ENCODE results near the gene DNMT3A.
"Not testable (repeated sequence)": the region's sequence is repeated elsewhere in the genome, so short reads cannot be mapped to it uniquely, and the experiment has no call there.

DNMT3A gene

GRCh38 chr2:25230198-25230947 is 111.4 kb downstream of the DNMT3A start:
- DNase-seq = no peak

DNA sequence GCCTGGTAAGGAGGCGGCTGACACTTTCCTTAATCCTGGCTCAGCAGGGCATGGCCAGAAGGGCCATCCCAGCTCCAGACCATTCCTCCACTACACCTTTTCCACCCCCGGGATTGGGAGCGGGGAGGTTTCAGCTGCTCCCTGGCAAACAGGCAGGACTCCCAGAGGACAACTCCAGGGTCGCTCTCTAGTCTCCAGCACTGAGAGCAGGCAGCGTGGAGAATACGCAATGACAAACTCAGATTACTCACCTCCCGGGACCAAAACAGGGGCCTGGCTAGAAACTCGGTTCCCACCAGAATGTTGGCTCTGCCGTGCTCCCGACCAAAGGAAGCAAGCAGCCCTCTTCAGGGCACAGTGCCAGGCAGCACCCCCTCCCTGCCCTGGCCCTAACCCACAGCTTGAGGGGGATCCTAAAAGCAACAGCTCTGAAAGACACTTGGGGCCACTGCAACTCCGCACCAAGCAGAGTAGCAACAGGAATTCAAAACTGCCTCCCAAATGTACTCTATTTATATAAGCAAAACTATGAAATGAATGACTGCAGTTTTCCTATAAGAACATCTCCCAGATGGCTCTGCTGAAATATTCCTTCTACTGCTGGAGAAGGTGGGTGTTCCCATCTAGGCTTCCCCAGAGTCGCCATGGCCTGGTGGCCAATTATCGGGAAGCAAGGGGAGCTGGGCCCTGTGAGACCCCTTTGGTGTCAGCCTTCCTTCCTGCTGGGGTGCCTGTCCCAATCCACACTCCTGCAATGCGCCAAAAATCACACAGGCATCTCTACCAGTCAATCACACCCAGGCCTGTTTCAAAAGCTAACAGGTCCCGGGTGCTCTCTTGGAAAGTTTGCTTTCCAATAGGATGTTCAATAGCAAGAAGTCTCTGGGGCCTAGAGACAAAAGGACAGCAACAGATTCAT is 112.2 kb downstream of the DNMT3A start:
- DNase-seq = no peak

DNA sequence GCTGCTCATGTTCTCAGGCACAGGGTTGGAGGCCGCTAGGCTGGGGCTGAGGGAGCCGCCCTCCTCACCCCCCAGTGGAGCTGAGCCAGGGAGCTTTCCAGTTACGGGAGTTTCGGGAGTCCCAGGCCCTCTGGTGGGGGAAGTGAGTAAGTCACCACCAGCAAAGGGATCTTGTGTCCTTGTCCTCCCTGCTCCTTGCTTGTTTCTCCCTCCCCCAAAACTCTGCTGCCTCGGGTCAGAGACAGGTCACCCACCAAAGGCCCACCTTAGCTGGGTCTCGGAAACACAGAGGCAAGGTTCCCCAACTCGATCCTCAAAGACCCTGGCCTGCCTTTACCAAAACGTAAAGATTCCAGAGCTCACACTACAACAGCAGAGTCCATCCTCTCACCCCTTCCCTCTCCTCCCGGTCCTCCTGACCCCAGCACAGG is 112.9 kb downstream of the DNMT3A start:
- DNase-seq = no peak

- no peak for DNase-seq
These were observed 114.1 kb downstream of the DNMT3A start for GRCh38 chr2:25227576-25227975.

GRCh38 chr2:25226827-25227226 is 114.9 kb downstream of the DNMT3A start:
- DNase-seq = no peak

DNA sequence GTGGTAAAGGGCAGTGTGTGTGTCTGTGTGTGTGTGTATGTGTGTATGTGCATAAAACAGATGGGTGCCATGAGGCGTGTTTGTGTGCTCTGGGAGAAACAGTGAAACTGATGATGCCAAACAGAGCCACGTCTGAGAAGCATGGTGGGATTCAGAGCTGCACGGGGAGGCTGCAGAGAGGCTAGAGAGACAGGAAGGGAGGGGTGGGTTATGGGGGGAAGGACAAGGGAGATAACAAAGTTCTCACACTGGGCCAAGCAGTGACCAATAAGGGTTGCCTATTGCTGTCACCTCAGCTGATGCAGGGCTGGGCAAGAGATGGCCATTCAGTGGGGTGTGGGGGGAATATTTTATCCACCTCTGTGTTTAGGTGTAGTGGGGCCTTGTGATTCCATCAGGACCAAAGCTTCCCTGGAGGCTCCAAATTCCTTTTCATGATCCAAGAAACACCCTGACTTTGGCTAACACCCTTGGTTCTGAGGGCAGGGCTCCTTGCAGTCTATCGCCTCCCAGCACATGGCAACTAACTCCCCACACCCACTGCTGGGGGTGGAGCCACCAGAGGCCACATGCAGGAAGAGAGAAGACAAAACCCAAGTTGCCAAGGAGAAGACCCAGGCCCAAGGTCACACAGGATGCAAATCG is 119.1 kb downstream of the DNMT3A start:
- no peak for DNase-seq

DNA sequence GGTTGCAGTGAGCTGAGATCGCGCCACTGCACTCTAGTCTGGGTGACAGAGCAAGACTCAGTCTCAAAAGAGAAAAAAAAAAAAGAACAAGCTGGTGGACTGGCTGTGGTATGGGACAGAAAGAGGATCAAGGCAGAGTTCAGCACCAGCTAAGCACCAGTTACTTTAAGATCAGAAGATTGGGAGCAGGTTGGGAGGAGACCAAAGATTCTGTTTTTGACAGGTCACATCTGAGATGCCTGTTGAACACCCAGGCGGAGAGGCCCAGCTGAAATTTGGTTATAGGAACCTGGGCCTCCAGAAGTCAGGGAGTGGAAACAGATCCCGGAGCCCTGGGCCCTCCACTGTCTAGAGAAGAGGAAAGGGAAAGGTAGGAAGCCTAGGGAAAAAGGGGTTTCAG is 120.1 kb downstream of the DNMT3A start:
- no peak for DNase-seq

GRCh38 chr2:25220313-25220712 is 121.4 kb downstream of the DNMT3A start:
- DNase-seq = no peak

- no peak for DNase-seq
These were observed 122.1 kb downstream of the DNMT3A start for GRCh38 chr2:25219621-25220020.

DNA sequence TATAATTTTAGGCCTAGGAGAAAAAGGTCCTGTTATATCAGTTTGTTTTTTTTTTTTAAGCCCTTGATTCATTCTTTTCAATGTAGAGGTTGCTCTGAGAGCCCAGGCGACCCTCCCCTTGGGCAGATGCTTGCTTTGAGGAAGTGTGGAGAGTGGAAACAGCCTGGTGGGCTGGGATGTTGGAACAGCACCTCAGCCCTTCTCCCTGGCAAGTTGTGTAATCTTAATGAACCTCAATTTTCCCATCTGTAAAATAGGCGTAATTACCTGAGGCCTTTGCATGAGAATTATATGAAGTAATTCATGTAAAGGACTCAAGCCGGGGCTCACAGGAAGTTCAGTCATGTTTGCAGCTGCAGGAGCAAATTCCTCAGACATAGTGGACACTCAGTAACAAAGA is 123.6 kb downstream of the DNMT3A start:
- no peak for DNase-seq

GRCh38 chr2:25215948-25216679 is 125.6 kb downstream of the DNMT3A start:
- DNase-seq = no peak

DNA sequence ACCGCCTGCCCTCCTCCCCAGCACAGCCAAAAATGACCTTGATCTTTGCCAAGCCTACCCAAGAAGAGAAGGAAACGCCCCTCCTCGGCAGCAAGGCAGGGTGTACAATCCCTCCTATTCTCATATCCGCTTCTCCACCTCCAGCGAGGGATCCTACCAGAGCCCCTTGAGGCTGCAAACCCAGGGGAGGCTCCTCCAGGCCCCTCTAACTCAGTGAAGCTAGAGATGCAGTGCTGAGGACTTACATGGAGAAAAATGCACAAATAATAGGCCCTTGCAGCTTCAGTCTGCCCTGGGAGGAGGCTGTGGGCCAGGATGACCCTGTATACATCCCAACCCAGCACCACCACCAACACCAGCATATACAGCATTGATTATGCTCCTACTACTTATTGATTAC is 126.5 kb downstream of the DNMT3A start:
- DNase-seq = no peak

DNA sequence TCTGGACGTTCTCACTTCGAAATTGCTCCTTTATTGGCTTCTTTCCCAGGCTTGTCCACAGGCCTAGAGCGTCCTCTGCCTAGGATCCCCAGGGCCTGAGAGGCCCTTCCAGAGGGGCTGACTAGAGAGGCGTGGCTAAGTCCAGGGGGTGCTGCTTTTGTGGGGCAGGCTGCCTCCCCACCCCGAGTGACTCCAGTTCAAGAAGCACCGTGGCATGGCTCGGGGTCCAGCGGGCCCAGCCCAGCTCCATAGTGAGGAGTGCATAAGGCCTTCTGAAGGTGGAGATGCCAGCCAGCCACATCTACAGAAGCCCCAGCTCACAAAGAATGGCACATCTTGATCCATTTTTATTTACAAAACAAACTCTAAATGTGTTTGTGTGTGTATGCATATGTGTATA is 128.5 kb downstream of the DNMT3A start:
- DNase-seq = no peak

DNA sequence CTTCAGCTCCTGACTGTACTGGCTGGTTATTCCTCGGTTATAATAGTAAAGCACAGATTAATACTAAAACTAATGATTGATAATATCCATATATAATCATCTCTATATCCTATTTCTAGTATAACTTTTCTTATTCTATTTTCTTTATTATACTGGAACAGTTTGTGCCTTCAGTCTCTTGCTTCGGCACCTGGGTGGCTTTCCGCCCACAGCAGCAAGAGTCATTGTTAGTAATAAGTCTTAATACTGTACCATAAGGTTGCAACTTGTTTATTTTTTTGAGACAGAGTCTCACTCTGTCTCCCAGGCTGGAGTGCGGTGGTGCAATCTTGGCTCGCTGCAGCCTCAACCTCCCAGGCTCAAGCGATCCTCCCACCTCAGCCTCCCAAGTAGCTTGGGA is 130.8 kb downstream of the DNMT3A start:
- not testable (repeated sequence) for DNase-seq

GRCh38 chr2:25207078-25207545 is 134.6 kb downstream of the DNMT3A start:
- DNase-seq = no peak

GRCh38 chr2:25204190-25204838 is 137.4 kb downstream of the DNMT3A start:
- no peak for DNase-seq

DNA sequence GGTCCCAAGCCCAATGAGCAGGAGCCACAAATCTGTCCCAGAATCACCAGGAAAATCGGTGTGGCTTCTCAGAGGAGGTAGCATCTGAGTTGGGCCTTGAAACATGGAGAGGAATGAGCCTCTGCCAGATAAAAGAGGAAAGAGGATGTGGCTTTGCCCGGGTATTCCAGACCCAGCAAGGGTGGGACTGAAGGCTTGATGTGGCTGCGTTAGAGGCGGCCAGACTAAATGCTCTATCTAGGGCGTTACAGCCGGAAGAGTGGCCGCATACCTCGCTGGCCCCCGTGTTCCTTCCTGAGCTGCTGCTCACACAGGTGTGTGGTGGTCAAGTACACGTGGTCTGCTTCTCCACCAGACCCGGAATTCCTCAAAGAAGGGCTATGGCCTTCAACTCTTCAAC is 139.4 kb downstream of the DNMT3A start:
- DNase-seq = no peak

- DNase-seq = no peak
These were observed 139.9 kb downstream of the DNMT3A start for GRCh38 chr2:25201794-25202193.

GRCh38 chr2:25201265-25201664 is 140.5 kb downstream of the DNMT3A start:
- DNase-seq = no peak

- no peak for DNase-seq
These were observed 143.1 kb downstream of the DNMT3A start for GRCh38 chr2:25198576-25198975.

DNA sequence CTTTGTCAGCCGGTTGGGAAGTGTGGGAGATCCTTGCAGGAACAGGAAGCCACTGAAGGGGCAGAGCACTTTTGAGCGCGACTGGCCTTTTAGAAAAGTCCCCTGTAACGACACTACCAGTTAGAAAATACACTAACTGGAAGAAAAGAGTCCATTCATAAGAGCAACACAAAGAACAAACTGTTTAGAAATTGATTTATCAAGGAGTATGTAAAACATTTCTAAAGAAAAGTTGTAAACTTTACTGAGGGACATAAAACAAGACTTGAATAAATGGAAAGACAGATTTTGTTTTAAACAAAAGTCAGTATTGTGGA is 143.6 kb downstream of the DNMT3A start:
- no peak for DNase-seq
